Measurements from ENCODE around the gene JAZF1. TPM values are rescaled to one million over a fixed set of nuclear protein-coding genes. Genes with fewer than 3 reads are reported as not detected.

The JAZF1 gene
- total and polyA plus RNA-seq, 9 of the 15 experiments (the other 6 are each of a cell fraction or from before 2014, with no cell fraction given), result 0.04 to 0.64 (median 0.11) TPM; not detected in 3

- no peaks in the 10 kb centered on the region for H4K20me1 ChIP-seq (replicated peaks; ENCODE audit: control insufficient read depth, insufficient read depth, low read length)
- no peaks in the 10 kb centered on the region for H3K9me3 ChIP-seq (replicated peaks; ENCODE audit: control insufficient read depth, insufficient read depth, low read depth, low read length)
- no peak overlapping the region for H2AFZ ChIP-seq (ENCODE audit: low read depth, low read length)
- intact Hi-C loops (cut with micrococcal nuclease), result no loop called here
- no peak for ATAC-seq
- H3K79me2 ChIP-seq (ENCODE audit: control insufficient read depth, insufficient read depth, low read length), result no peaks in the 10 kb centered on the region
- POLR2A ChIA-PET, result no interaction called here
- no peaks in the 10 kb centered on the region for H3K36me3 ChIP-seq (ENCODE audit: control insufficient read depth, insufficient read depth, low read length)
- peaks cover 3 to 14% of the 10 kb centered on the region in 2 experiments; a peak in 4 of 5 replicates for H3K27me3 ChIP-seq (ENCODE audit: control insufficient read depth in 2 of 2, insufficient read depth in 2 of 2, low read length in 2 of 2)
- TF ChIP-seq ELF2 (CRISPR knock-in tag; IDR thresholded peaks at IDR 0.05) (no peak), ARID4B (CRISPR knock-in tag; IDR thresholded peaks at IDR 0.05) (no peak), CXXC5 (CRISPR knock-in tag; IDR thresholded peaks at IDR 0.05) (no peak), XRCC5 (IDR thresholded peaks at IDR 0.05; ENCODE audit: low read depth, low read length) (no peak), CGGBP1 (CRISPR knock-in tag; IDR thresholded peaks at IDR 0.05) (no peak), TAF9B (IDR thresholded peaks at IDR 0.05; ENCODE audit: partially characterized antibody) (no peak), ZBTB2 (IDR thresholded peaks at IDR 0.05) (no peak), STAT5A (IDR thresholded peaks at IDR 0.05; ENCODE audit: borderline replicate concordance, low read length) (no peak), POLR2B (IDR thresholded peaks at IDR 0.05; ENCODE audit: low read depth, partially characterized antibody) (no peak), ZNF561 (CRISPR knock-in tag; conservative IDR thresholded peaks at IDR 0.05) (no peak), COPS2 (conservative IDR thresholded peaks at IDR 0.05) (no peak), NCOR1 (IDR thresholded peaks at IDR 0.05) (no peak), MEF2A (IDR thresholded peaks at IDR 0.05; ENCODE audit: control insufficient read depth, low read depth, low read length) (no peak), E2F4 (CRISPR knock-in tag; IDR thresholded peaks at IDR 0.05; ENCODE audit: low read depth) (no peak)
- H3K4me1 ChIP-seq (replicated peaks in 1 of 2; ENCODE audit: control insufficient read depth in 2 of 2, insufficient read depth in 2 of 2, low read length in 2 of 2), result no peaks in the 10 kb centered on the region
- no peak for DNase-seq (ENCODE audit: extremely low read depth in 1 of 4, low spot score in 3 of 4)
- no peak for FAIRE-seq
- in situ Hi-C loops (cut with MboI), result no loop called here
- H3K9me1 ChIP-seq (ENCODE audit: control insufficient read depth, insufficient read depth, low read length), result no peaks in the 10 kb centered on the region
- H3K27ac ChIP-seq (ENCODE audit: extremely low read depth, low read depth, low read length), result no peak overlapping the region
- CTCF ChIA-PET (ENCODE audit: low intra/inter-chr PET ratio), result no interaction called here
- no peak overlapping the region for H3K9ac ChIP-seq (ENCODE audit: insufficient read depth in 1 of 2, low read depth in 2 of 2, low read length in 2 of 2)
- WGBS (ENCODE audit: insufficient coverage, low coverage, missing lambda C conversion rate), result 0% methylated on average over 2 of the region's 2 CpGs
- H3K4me2 ChIP-seq (ENCODE audit: insufficient read depth, low read length), result no peak overlapping the region
- no TSS peak for BruUV-seq (replicated peaks)
- H3K4me3 ChIP-seq, result no peak overlapping the region
These were observed 208.3 kb downstream of the JAZF1 start for GRCh38 chr7:27972276-27972675.

All from K562 (cell line).